Astrocyte of the spinal cord (primary cell): Measurements from ENCODE around the gene FCN1.
"Not testable (repeated sequence)": the region's sequence is repeated elsewhere in the genome, so short reads cannot be mapped to it uniquely, and the experiment has no call there.

Experiments
- DNase-seq: peaks from one replicate; pipeline ENCODE4 v3.0.0; 2011; ENCODE audit warnings: low read depth, low spot score
- H3K4me3 ChIP-seq: 2 replicates; pipeline ENCODE4 v1.5.1; 2011; ENCODE audit warnings: low read depth, mild to moderate bottlenecking, low read length, moderate library complexity
- in situ Hi-C: cut with HindIII; loops from 2 replicates; pipeline ENCODE4 v1.10.0; 2017; ENCODE audit warnings: low sequenced_read_pairs
- TF ChIP-seq, protein P1 (sequence below): IDR thresholded peaks from 2 replicates; pipeline ENCODE4 v1.5.1; 2012; ENCODE audit warnings: low read depth, mild to moderate bottlenecking, low read length, inconsistent platforms

Gene FCN1

DNA sequence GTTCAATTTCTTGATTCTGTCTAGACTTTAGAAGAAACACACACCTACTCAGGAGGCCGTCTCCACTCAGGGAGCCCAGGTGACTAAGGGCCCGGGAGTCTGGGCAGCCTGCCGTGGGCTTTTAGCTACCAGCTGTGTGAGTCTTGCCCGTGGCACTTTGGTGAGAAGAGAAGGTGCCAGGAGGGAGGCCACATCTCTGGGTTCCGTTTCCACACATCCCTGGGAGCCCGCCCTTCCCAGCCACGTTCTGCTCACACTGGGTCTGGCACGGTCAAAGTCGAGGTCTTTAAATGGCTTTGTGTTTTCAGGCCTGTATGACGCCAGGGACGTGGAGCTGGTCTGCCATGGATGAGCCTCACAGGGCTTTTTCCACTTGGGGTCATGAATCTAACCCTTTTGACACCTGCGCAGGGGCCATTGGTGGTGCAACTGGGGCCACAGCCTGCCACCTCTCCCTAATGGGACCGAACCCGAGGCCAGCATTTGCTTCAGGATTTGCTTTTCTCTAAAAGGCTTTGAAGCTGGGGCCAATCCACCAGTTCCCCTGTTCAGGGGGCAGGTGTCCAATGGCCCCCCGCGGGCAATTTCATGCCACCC, 54.3 kb downstream of the FCN1 start:
- in situ Hi-C loops: no loop called here
- TF ChIP-seq, protein P1, sequence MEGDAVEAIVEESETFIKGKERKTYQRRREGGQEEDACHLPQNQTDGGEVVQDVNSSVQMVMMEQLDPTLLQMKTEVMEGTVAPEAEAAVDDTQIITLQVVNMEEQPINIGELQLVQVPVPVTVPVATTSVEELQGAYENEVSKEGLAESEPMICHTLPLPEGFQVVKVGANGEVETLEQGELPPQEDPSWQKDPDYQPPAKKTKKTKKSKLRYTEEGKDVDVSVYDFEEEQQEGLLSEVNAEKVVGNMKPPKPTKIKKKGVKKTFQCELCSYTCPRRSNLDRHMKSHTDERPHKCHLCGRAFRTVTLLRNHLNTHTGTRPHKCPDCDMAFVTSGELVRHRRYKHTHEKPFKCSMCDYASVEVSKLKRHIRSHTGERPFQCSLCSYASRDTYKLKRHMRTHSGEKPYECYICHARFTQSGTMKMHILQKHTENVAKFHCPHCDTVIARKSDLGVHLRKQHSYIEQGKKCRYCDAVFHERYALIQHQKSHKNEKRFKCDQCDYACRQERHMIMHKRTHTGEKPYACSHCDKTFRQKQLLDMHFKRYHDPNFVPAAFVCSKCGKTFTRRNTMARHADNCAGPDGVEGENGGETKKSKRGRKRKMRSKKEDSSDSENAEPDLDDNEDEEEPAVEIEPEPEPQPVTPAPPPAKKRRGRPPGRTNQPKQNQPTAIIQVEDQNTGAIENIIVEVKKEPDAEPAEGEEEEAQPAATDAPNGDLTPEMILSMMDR: no peak
- no peak for DNase-seq

DNA sequence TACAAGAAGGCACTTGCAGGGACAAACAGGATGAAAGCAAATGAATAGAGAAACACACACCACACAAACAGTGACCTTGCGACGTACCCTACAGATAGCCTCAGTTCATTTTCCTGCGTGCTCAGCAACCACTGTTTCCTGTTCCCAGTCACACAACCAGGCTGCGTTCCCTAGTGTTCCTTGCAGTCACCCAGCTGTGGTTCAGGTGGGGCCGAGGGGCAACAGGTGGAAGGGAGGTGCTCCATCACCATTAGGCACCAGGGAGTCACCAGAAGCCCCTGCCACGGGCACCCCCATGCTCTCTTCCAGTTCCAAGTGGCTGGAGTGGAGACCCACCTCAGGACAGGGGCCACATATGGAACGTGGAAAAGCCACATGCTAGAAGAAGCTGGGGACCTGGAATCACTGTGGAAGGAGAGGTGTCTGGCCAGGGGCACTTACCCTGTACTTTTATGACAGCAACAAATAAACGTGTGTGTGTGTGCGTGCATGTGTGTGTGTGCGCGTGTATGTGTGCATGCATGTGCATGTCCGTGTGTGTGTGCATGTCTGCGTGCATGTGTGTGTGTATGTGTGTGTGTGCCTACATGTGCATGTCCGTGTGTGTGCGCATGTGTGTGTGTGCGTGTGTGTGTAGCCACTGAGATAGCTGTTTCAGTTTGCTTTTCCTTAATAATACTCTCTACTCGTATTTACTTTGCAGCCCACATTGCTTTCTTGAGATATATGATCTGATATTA, 55.9 kb downstream of the FCN1 start:
- TF ChIP-seq, protein P1: no peak
- DNase-seq: no peak
- in situ Hi-C loops: no loop called here

More for the DNA sequence above, 54.3 kb downstream of the FCN1 start:
- no peak overlapping the region for H3K4me3 ChIP-seq

DNA sequence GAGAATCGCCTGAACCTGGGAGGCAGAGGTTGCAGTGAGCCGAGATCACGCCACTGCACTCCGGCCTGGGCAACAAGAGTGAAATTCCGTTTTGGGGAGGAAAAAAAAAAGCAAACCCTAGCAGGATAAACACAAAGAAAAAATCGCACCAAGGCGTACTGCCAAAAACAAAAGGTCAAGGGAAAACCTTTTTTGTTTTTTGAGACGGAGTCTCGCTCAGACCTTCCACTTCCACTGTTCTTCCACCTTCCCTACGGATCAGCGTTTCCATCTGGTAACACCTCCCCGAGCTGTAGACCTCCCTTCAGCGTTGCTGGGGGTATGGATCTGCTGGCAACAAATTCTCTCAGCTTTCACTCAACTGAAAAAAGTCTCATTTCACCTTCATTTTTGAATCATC, 57.2 kb downstream of the FCN1 start:
- no peak overlapping the region for H3K4me3 ChIP-seq
- in situ Hi-C loops: no loop called here
- TF ChIP-seq, protein P1: no peak
- no peak for DNase-seq

More for the DNA sequence above, 55.9 kb downstream of the FCN1 start:
- no peak overlapping the region for H3K4me3 ChIP-seq

DNA sequence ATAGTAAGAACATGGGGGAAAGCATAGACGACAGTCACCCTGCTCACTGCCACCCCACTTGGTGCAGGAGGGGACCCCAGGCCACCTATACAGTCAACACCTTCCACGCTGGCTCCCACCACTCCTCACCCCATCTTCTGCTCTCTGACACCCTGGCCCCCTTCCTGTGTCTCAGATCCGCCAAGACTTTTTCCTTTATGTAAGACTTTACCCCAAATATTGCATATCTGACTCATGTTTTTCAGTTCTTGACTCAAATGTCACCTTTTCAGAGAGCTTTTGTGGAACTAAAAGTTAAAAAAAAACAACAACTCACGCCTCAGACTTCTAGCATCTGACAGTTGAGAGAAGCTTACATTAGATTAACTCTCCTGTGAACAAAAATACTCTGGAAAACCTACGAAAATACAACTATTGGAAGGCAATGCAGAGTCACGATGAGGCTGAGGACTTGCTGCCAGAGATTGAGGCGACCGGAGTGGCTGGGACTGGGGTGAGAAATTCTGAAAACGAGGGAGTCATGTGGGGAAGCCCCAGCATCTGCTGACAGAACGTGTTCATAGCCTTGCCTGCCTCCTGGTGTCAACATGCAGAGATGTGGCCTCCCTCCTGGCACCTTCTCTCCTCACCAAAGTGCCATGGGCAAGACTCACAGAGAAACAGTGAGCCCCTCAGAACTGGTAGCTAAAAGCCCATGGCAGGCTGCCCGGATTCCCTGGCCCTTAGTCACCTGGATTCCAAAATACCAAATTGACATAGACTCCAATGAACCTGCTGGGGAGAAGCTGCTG, 59.5 kb downstream of the FCN1 start:
- TF ChIP-seq, protein P1: no peak
- DNase-seq: peak; percentile 38
- in situ Hi-C loops: no loop called here
- no peak overlapping the region for H3K4me3 ChIP-seq

DNA sequence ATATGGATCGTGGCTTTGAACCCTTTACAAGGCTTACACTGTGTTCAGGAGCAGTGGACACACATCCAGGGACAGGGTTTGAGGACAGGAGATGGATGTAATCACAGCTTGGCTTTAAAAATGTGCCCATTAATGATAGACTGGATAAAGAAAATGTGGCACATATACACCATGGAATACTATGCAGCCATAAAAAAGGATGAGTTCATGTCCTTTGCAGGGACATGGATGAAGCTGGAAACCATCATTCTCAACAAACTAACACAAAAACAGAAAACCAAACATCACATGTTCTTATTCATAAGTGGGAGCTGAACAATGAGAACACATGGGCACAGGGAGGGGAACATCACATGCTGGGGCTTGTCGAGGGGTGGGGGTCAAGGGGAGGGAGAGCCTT, 60.3 kb downstream of the FCN1 start:
- H3K4me3 ChIP-seq, DNase-seq, in situ Hi-C loops: not testable (repeated sequence)

DNA sequence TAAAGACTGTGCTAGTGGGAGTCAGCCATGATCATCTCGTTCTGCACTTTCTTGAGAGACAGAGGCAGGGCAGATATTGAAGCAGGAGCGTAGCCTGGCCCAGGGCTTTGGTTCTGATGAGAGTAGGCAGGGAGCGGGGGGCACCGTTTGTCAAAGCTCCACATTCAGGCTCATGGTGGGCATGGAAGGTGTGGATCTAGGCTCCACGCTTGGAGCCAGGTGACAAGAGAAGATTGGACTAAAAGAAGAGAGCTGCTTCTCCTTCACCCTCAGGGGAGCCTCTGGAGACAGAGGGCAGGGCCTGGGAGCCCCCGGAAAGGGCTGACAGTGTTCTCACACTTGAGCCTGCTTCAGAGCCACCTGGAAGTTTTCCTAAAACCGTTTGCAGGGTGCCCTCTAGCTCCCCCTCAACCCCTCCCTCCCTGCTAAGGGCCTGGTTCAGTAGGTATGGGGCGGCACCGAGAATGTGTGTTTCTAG, 61.8 kb downstream of the FCN1 start:
- TF ChIP-seq, protein P1: no peak
- no peak overlapping the region for H3K4me3 ChIP-seq
- DNase-seq: no peak
- in situ Hi-C loops: no loop called here
